ENCODE data around the gene MCOLN2.
"Not testable (repeated sequence)": the region's sequence is repeated elsewhere in the genome, so short reads cannot be mapped to it uniquely, and the experiment has no call there.

MCOLN2 gene

DNA sequence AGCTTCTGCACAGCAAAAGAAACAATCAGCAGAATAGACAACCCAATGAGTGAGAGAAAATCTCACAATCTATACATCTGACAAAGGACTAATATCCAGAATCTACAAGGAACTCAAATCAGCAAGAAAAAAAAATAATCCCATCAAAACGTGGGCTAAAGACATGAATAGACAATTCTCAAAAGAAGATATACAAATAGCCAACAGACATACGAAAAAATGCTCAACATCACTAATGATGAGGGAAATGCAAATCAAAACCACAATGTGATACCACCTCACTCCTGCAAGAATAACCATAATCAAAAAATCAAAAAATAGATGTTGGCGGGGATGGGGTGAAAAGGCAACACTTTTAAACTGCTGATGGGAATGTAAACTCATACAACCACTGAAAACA, 10.4 kb downstream of the MCOLN2 start:
- not testable (repeated sequence) for H3K4me3 ChIP-seq (ENCODE audit: insufficient read depth, low read depth, low read length); H3K27ac ChIP-seq (ENCODE audit: insufficient read depth, low read depth, low read length, poor library complexity, severe bottlenecking); H3K4me1 ChIP-seq (ENCODE audit: control insufficient read depth, insufficient read depth, low read length); H3K36me3 ChIP-seq (ENCODE audit: control insufficient read depth, insufficient read depth, low read length); H3K9me3 ChIP-seq (ENCODE audit: control insufficient read depth, low read length); H3K27me3 ChIP-seq (ENCODE audit: control insufficient read depth, insufficient read depth, low read length, poor library complexity, severe bottlenecking)
- WGBS, 2 experiments: 75 to 93% methylated on average over 2 to 3 of the region's 3 CpGs

DNA sequence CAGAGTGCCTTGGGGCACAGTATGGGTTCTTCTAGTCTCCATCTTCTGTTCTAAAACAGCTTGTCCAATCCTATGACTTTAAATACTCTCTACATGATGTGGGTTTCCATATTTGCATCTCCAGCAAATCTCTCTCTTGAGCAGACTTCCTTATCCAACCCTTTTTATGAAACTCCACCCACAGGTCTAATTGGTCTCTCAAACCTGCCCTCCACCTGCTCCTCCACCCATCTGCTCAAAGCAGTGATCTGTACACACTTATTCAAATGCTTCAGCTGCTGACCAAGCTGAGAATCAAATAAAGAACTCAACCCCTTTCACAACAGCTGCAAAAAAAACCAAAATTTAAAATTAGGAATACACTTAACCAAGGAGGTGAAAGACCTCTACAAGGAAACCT, 11.5 kb downstream of the MCOLN2 start:
- Histone ChIP-seq H3K4me1 (ENCODE audit: control insufficient read depth, insufficient read depth, low read length) (no peaks in the 10 kb centered on the region), H3K36me3 (ENCODE audit: control insufficient read depth, insufficient read depth, low read length) (no peaks in the 10 kb centered on the region), H3K9me3 (ENCODE audit: control insufficient read depth, low read length) (no peaks in the 10 kb centered on the region), H3K27ac (ENCODE audit: insufficient read depth, low read depth, low read length, poor library complexity, severe bottlenecking) (no peak overlapping the region), H3K27me3 (ENCODE audit: control insufficient read depth, insufficient read depth, low read length, poor library complexity, severe bottlenecking) (no peaks in the 10 kb centered on the region), H3K4me3 (ENCODE audit: insufficient read depth, low read depth, low read length) (no peak overlapping the region)

DNA sequence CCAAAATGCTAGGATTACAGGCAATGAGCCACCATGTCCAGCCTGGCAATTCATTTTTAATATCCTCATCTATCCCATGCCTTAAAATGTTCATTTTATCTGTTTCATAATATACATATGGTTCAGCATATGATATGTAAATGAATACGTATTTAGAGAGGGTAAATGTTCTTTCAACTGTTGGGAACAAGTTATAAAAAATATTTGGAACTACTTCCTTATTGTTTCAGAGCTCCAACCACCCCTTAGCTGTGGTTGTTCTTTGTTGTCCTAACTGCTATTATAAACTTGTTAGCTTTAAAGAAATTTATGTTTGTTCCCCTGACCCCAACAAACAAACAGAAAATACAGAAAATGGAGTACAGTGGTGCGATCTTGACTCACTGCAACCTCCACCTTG, 14.5 kb downstream of the MCOLN2 start:
- H3K9me3 ChIP-seq (ENCODE audit: control insufficient read depth, low read length): no peaks in the 10 kb centered on the region
- no peaks in the 10 kb centered on the region for H3K27me3 ChIP-seq (ENCODE audit: control insufficient read depth, insufficient read depth, low read length, poor library complexity, severe bottlenecking)
- H3K36me3 ChIP-seq (ENCODE audit: control insufficient read depth, insufficient read depth, low read length): no peaks in the 10 kb centered on the region
- WGBS, 2 experiments: 93 to 97% methylated on average over 1 of the region's 2 CpGs
- H3K27ac ChIP-seq (ENCODE audit: insufficient read depth, low read depth, low read length, poor library complexity, severe bottlenecking): no peak overlapping the region
- no peaks in the 10 kb centered on the region for H3K4me1 ChIP-seq (ENCODE audit: control insufficient read depth, insufficient read depth, low read length)
- H3K4me3 ChIP-seq (ENCODE audit: insufficient read depth, low read depth, low read length): no peak overlapping the region

DNA sequence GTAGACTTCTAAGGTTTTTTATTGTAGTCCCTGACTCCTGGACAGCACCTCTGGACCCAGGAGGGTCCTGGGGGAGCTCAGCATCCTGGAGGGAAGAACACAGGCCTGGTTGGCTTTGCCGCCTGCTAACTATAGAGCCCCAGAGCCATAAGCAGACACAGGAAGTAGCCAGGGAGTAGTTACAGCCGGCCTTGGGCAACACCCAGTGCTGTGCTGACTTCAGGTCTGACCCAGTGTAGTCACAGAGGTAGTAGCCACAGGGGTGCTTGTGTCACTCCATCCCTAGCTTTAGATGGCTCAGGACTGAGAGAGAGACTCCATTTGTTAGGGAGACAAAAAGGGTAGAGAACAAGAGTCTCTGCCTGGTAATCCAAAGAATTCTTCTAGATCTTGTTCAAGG, 21.9 kb downstream of the MCOLN2 start:
- Histone ChIP-seq H3K36me3 (ENCODE audit: control insufficient read depth, insufficient read depth, low read length) (no peaks in the 10 kb centered on the region), H3K4me3 (ENCODE audit: insufficient read depth, low read depth, low read length) (no peak overlapping the region), H3K27me3 (ENCODE audit: control insufficient read depth, insufficient read depth, low read length, poor library complexity, severe bottlenecking) (no peaks in the 10 kb centered on the region), H3K27ac (ENCODE audit: insufficient read depth, low read depth, low read length, poor library complexity, severe bottlenecking) (no peak overlapping the region), H3K9me3 (ENCODE audit: control insufficient read depth, low read length) (no peaks in the 10 kb centered on the region), H3K4me1 (ENCODE audit: control insufficient read depth, insufficient read depth, low read length) (no peaks in the 10 kb centered on the region)
- 93 to 94% methylated on average over 2 of the region's 2 CpGs for WGBS, 2 experiments

DNA sequence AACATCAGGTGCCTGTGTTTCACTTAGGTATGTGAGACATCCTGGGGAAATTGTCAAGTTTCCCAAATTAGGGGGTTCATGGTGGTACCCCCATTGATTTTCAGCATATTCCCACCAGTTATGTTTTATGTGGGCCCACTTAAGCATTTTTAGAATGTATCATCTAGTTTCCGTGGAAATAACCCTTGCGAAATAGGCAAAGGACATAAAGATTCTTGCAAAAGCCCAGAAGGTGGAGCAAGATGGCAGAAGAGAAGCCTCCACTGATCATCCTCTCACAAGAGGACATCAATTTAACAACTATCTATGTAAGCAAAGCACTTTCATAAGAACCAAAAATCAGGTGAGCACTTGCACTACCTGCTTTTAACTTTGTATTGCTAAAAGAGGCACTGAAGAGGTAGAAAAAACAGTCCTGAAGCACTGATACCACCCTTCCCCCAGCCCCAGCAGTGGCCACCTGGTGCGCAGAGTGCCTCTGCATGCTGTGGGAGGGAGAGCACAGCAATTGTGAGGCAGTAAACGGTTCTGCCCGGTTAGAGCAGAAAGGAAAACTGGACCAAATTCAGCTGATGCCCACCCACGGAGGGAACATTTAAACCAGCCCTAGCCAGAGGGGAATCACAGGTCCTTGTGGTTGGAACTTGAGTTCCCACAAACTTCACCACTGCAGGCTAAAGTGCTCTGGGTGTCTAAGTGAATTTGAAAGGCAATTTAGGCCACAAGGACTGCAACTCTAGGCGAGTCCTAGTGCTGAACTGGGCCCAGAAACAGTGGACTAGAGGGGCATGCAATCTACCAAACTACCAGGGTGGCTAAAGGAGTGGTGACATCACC, 23.2 kb downstream of the MCOLN2 start:
- WGBS, 2 experiments: 73 to 74% methylated on average over 7 of the region's 7 CpGs
- H3K36me3 ChIP-seq (ENCODE audit: control insufficient read depth, insufficient read depth, low read length): no peaks in the 10 kb centered on the region
- no peak overlapping the region for H3K4me3 ChIP-seq (ENCODE audit: insufficient read depth, low read depth, low read length)
- H3K4me1 ChIP-seq (ENCODE audit: control insufficient read depth, insufficient read depth, low read length): no peaks in the 10 kb centered on the region
- H3K27me3 ChIP-seq (ENCODE audit: control insufficient read depth, insufficient read depth, low read length, poor library complexity, severe bottlenecking): no peaks in the 10 kb centered on the region
- H3K27ac ChIP-seq (ENCODE audit: insufficient read depth, low read depth, low read length, poor library complexity, severe bottlenecking): no peak overlapping the region
- H3K9me3 ChIP-seq (ENCODE audit: control insufficient read depth, low read length): no peaks in the 10 kb centered on the region

DNA sequence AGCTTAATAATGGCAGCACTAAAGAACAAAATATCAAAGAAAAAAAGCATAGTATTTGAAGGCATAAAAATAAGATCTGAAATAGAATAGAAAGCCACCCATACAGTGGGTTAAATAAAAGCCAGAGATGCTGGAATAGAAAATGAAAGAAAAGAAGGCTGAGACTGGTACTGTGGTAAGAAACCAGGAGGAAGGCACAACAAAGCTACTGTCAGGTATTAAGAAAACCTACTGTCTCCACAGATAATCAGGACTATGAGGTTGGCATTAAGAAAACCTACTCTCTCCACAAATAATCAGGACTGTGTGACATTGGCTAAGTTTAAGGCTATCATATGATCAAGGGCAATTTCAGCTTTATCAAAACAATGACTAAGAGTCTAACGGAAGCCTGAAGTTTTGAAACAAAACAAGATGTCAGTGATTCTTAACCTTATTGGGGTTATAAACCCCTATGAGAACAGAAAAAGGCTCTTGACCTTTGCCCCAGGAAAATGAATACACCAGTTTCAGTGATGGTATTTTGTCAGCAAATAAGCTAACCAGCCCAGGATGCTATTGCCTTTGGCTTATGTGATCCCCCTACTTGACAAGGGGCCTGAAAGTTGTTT, 24.4 kb downstream of the MCOLN2 start:
- no peaks in the 10 kb centered on the region for H3K36me3 ChIP-seq (ENCODE audit: control insufficient read depth, insufficient read depth, low read length)

DNA sequence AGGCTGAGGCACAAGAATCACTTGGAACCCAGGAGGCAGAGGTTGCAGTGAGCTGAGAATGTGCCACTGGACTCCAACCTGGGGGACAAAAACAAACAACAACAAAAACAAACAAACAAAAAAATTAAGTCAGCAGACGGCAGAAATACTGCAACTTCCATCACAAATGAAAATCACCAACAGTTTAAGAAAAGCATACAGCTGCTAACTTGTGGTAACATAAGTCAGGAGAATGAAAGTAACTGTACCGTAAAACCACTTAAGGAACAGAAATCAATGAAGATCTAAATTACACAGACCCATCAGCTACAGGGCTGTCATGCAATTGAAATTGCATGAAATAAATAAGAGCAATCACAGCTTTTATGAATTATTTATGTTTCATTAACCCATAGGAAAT, 25.0 kb downstream of the MCOLN2 start:
- H3K4me3 ChIP-seq (ENCODE audit: insufficient read depth, low read depth, low read length): no peak overlapping the region
- WGBS, 2 experiments: 85 to 94% methylated on average over 2 of the region's 2 CpGs
- no peaks in the 10 kb centered on the region for H3K27me3 ChIP-seq (ENCODE audit: control insufficient read depth, insufficient read depth, low read length, poor library complexity, severe bottlenecking)
- no peaks in the 10 kb centered on the region for H3K9me3 ChIP-seq (ENCODE audit: control insufficient read depth, low read length)
- H3K4me1 ChIP-seq (ENCODE audit: control insufficient read depth, insufficient read depth, low read length): no peaks in the 10 kb centered on the region
- no peaks in the 10 kb centered on the region for H3K36me3 ChIP-seq (ENCODE audit: control insufficient read depth, insufficient read depth, low read length)
- H3K27ac ChIP-seq (ENCODE audit: insufficient read depth, low read depth, low read length, poor library complexity, severe bottlenecking): no peak overlapping the region

More for the DNA sequence above, 24.4 kb downstream of the MCOLN2 start:
- no peak overlapping the region for H3K27ac ChIP-seq (ENCODE audit: insufficient read depth, low read depth, low read length, poor library complexity, severe bottlenecking)
- no peaks in the 10 kb centered on the region for H3K4me1 ChIP-seq (ENCODE audit: control insufficient read depth, insufficient read depth, low read length)
- no peaks in the 10 kb centered on the region for H3K27me3 ChIP-seq (ENCODE audit: control insufficient read depth, insufficient read depth, low read length, poor library complexity, severe bottlenecking)
- 91 to 92% methylated on average over 1 of the region's 1 CpG for WGBS, 2 experiments
- H3K4me3 ChIP-seq (ENCODE audit: insufficient read depth, low read depth, low read length): no peak overlapping the region
- no peaks in the 10 kb centered on the region for H3K9me3 ChIP-seq (ENCODE audit: control insufficient read depth, low read length)

DNA sequence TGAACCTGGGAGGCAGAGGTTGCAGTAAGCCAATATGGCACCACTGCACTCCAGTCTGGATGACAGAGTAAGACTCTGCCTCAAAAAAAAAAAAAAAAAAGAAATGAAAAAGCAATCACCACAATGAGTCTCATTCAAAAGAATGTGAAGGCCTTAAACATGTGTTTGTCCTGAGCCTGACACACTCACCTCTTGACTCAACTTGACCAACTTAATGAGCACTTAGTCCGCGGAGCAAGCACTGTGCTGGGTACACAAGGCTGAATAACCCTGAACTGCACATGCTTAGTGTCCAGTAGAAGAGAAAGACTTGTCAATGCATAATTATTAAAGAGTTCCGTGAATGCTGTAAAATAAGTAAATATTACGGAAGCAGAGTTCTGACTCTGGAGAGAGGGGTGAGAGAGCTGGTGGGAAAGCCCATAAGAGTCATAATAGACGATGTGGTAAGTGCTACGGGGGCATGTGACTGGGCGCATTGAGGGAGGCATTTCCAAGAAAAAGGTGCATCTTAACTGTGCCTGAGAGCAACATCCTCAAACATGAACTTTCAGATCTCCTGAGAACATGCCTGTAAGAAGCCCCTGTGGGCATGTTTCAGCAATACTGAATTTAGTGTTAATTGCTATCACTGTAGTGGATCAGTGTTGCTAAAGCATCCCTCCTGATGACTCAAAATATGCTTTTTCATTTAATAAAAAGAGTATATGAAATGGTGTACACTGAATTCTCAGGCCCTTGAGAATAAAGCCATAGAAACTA, 27.2 kb downstream of the MCOLN2 start:
- Histone ChIP-seq H3K36me3 (ENCODE audit: control insufficient read depth, insufficient read depth, low read length) (no peaks in the 10 kb centered on the region), H3K4me1 (ENCODE audit: control insufficient read depth, insufficient read depth, low read length) (no peaks in the 10 kb centered on the region), H3K27me3 (ENCODE audit: control insufficient read depth, insufficient read depth, low read length, poor library complexity, severe bottlenecking) (no peaks in the 10 kb centered on the region), H3K27ac (ENCODE audit: insufficient read depth, low read depth, low read length, poor library complexity, severe bottlenecking) (no peak overlapping the region), H3K4me3 (ENCODE audit: insufficient read depth, low read depth, low read length) (no peak overlapping the region), H3K9me3 (ENCODE audit: control insufficient read depth, low read length) (no peaks in the 10 kb centered on the region)
- WGBS, 2 experiments: 96 to 97% methylated on average over 7 of the region's 7 CpGs

DNA sequence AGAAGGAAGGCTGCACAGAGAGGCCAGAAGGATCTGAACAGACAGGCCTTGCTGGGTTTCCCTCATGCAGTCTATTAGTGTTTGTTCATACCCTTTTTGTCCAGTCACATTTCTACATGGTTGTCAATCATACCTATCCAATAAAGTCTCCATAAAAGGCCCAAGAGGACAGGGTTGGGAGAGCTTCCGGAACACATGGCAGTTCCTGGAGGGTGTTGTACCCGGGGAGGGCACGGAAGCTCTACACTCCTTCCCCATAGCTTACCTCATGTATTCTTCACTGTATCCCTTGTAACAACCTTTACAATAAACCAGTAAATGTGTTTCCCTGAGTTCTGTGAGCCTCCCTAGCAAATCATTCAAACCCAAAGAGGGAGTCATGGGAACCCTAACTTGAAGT, 28.0 kb downstream of the MCOLN2 start:
- Histone ChIP-seq H3K36me3 (ENCODE audit: control insufficient read depth, insufficient read depth, low read length) (no peaks in the 10 kb centered on the region), H3K4me3 (ENCODE audit: insufficient read depth, low read depth, low read length) (no peak overlapping the region), H3K27ac (ENCODE audit: insufficient read depth, low read depth, low read length, poor library complexity, severe bottlenecking) (no peak overlapping the region), H3K9me3 (ENCODE audit: control insufficient read depth, low read length) (no peaks in the 10 kb centered on the region), H3K4me1 (ENCODE audit: control insufficient read depth, insufficient read depth, low read length) (no peaks in the 10 kb centered on the region), H3K27me3 (ENCODE audit: control insufficient read depth, insufficient read depth, low read length, poor library complexity, severe bottlenecking) (no peaks in the 10 kb centered on the region)
- 93 to 95% methylated on average over 3 of the region's 3 CpGs for WGBS, 2 experiments

DNA sequence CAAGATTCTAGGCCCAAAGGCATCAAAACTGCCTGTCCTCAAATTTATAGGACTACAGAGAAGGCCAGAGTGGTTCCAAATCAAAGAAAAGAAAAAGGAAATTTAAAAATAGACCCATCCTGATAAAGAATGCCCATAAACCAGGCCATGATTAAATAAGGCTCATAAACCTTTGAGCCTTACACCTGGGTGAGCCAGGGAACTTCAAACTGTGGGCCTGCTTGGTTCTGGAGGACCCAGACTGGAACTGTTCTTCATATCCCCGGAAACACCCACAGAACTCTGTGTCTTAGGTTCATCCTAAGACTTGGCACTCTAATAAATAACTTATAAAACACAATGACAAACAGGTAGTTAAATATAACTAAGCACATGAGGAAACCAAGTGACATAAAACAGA, 28.8 kb downstream of the MCOLN2 start:
- Histone ChIP-seq H3K4me3 (ENCODE audit: insufficient read depth, low read depth, low read length) (no peak overlapping the region), H3K27me3 (ENCODE audit: control insufficient read depth, insufficient read depth, low read length, poor library complexity, severe bottlenecking) (no peaks in the 10 kb centered on the region), H3K27ac (ENCODE audit: insufficient read depth, low read depth, low read length, poor library complexity, severe bottlenecking) (no peak overlapping the region), H3K36me3 (ENCODE audit: control insufficient read depth, insufficient read depth, low read length) (no peaks in the 10 kb centered on the region), H3K9me3 (ENCODE audit: control insufficient read depth, low read length) (no peaks in the 10 kb centered on the region), H3K4me1 (ENCODE audit: control insufficient read depth, insufficient read depth, low read length) (no peaks in the 10 kb centered on the region)
- 89 to 100% methylated on average over 1 of the region's 1 CpG for WGBS, 2 experiments

Measured in ectodermal cell (in vitro differentiated cells).